Measurements from ENCODE around the gene PAIP1.

PAIP1 gene

DNA sequence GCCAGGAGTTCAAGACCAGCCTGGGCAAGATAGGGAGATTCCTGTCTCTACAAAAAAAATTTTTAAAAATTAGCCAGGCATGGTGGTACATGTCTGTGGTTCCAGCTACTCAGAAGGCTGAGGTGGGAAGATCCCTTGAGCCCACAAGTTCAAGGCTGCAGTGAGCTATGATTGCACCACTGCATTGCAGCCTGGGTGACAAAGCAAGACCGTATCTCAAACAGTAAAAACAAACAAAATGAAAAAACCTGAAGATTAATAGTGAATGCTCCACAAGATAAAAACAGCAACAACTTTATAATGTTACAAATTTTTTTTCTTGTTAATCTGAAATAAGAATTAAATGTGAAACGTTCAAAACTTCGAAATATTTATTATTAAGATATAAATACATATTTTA lies 70.5 kb downstream of the PAIP1 start:
- Histone ChIP-seq H3K9me3 (ENCODE audit: control insufficient read depth in 2 of 2, low read length in 2 of 2) (no peaks in the 10 kb centered on the region), H3K27me3 (ENCODE audit: control insufficient read depth in 2 of 2, insufficient read depth in 2 of 2, low read length in 2 of 2) (no peaks in the 10 kb centered on the region), H3K27ac (ENCODE audit: low read depth in 2 of 2, low read length in 2 of 2) (no peak overlapping the region), H3K4me1 (ENCODE audit: control insufficient read depth in 2 of 2, insufficient read depth in 2 of 2, low read length in 2 of 2) (peaks cover 9 to 22% of the 10 kb centered on the region in 2 donors), H3K4me3 (ENCODE audit: low read length in 2 of 2) (no peak overlapping the region), H3K9ac (ENCODE audit: low read depth in 1 of 2, low read length in 2 of 2) (no peak overlapping the region), H3K36me3 (ENCODE audit: control insufficient read depth in 2 of 2, insufficient read depth in 2 of 2, low read length in 2 of 2) (no peaks in the 10 kb centered on the region)

DNA sequence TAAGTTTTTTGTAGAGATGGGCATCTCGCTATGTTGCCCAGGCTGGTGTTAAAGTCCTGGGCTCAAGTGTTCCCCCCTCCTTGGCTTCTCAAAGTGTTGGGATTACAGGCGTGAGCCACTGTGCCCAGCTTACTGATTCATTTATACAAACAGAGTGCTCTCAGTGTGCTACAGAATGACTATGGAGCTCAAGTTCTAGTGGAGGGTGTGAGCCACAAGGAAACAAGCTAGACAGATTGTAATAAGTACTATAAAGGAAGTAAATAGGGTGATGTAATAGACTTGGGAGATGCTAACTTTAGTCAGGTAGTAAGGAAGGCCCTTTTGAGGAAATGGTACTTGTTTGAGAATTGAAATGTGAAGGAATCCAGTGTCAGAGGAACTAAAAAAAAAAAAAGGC lies 71.5 kb downstream of the PAIP1 start:
- H3K4me3 ChIP-seq (ENCODE audit: low read length in 2 of 2), result no peak overlapping the region
- peak overlapping the region; percentile 98 for H3K27ac ChIP-seq (ENCODE audit: low read depth in 2 of 2, low read length in 2 of 2)
- H3K36me3 ChIP-seq (ENCODE audit: control insufficient read depth in 2 of 2, insufficient read depth in 2 of 2, low read length in 2 of 2), result no peaks in the 10 kb centered on the region
- H3K9ac ChIP-seq (ENCODE audit: low read depth in 1 of 2, low read length in 2 of 2), result peak overlapping the region in 1 of 2 donors; percentile 96
- H3K27me3 ChIP-seq (ENCODE audit: control insufficient read depth in 2 of 2, insufficient read depth in 2 of 2, low read length in 2 of 2), result no peaks in the 10 kb centered on the region
- H3K9me3 ChIP-seq (ENCODE audit: control insufficient read depth in 2 of 2, low read length in 2 of 2), result no peaks in the 10 kb centered on the region
- H3K4me1 ChIP-seq (ENCODE audit: control insufficient read depth in 2 of 2, insufficient read depth in 2 of 2, low read length in 2 of 2), result peaks cover 9 to 22% of the 10 kb centered on the region in 2 donors

DNA sequence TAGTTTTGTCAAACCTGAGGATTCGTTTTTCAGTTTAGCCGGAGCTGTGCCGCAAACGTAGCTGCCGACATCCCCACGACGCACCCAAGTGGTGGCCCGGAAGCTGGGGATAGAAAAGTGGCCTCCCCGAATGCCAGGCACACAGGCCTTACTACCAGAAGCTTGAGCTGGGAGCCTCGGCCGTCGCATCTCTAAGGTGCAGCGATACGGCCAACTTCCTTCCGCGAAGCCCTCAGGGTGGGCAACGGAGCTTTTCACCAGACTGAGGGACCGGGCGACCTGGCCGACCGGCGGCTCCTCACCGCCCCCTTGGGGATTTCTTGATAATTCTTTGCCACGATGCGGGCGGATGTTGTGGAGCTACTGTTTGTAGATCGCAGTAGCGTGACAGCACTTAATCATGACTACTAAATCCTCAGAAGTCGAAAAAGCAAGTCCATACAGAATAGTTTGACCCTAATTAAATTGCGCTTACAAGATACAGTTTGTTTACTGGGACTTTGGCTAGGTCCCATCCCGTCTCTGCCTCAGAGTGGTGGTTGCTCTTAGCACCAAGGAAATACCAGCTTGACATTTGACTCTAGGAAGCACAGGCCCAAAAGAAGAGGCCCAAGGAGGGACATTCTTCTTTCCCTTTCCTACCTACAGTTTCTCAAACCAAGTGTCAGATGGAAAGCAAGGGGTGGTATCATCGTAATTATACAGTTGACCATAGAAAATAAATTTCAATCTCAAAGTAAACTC lies 72.6 kb downstream of the PAIP1 start:
- Histone ChIP-seq H3K27ac (ENCODE audit: low read depth in 2 of 2, low read length in 2 of 2) (peak overlapping the region; percentile 98), H3K9me3 (ENCODE audit: control insufficient read depth in 2 of 2, low read length in 2 of 2) (no peaks in the 10 kb centered on the region), H3K4me3 (ENCODE audit: low read length in 2 of 2) (peak overlapping the region; percentile 86 to 94), H3K9ac (ENCODE audit: low read depth in 1 of 2, low read length in 2 of 2) (peak overlapping the region; percentile 96 to 98), H3K27me3 (ENCODE audit: control insufficient read depth in 2 of 2, insufficient read depth in 2 of 2, low read length in 2 of 2) (no peaks in the 10 kb centered on the region), H3K36me3 (ENCODE audit: control insufficient read depth in 2 of 2, insufficient read depth in 2 of 2, low read length in 2 of 2) (no peaks in the 10 kb centered on the region), H3K4me1 (ENCODE audit: control insufficient read depth in 2 of 2, insufficient read depth in 2 of 2, low read length in 2 of 2) (peaks cover 9 to 22% of the 10 kb centered on the region in 2 donors)

DNA sequence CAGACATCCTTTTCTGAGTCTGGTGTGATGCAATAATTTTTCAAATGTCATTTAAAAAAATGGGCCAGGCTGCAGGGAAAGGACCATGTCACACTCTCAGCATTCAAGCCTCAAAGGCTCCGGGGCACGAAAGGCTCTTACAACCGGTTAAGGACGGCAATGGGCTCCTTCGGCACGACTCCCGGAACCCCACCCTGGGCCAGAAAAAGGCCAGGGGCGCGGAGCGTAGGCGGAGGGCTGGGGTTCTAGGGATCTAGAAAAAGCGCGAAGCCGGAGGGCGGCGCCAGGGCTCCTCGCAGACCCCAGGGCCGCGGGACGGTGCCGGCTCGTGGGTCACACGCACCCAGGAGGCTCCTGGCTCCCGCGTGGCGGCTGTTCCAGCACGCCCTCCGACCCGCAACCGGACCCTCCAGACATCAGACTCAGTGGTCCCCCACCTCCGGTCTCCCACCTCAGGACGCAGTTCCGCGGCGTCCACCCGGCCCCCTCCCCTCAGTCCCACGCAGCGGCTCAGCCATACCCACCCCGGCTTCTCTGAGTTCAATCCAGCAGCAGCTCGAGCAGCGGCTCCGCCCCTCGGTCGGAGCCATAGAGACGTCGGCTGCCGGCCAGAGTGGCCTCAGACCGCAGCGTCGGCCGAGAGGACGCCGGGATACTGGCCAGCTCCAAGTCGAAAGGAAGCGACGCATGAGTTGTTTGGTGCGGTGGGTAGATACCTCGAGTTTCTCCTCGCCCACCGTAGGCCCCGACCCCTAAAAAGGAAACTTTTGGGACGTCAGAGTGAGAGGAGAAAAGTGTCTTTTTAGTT lies 73.4 kb downstream of the PAIP1 start, which contains the start of gene TMEM267:
TMEM267 (minus strand) TSS at position 568 of the 808 bp plus-strand sequence. CDS start 29,896 bp downstream, outside the sequence.
- H3K9ac ChIP-seq (ENCODE audit: low read depth in 1 of 2, low read length in 2 of 2), result peak within 1 kb of the TSS; percentile 96 to 98
- peaks cover 9 to 22% of the 10 kb centered on the region in 2 donors for H3K4me1 ChIP-seq (ENCODE audit: control insufficient read depth in 2 of 2, insufficient read depth in 2 of 2, low read length in 2 of 2)
- H3K36me3 ChIP-seq (ENCODE audit: control insufficient read depth in 2 of 2, insufficient read depth in 2 of 2, low read length in 2 of 2), result no peaks in the 10 kb centered on the region
- H3K27me3 ChIP-seq (ENCODE audit: control insufficient read depth in 2 of 2, insufficient read depth in 2 of 2, low read length in 2 of 2), result no peaks in the 10 kb centered on the region
- H3K27ac ChIP-seq (ENCODE audit: low read depth in 2 of 2, low read length in 2 of 2), result peak within 1 kb of the TSS; percentile 98
- H3K9me3 ChIP-seq (ENCODE audit: control insufficient read depth in 2 of 2, low read length in 2 of 2), result no peaks in the 10 kb centered on the region
- H3K4me3 ChIP-seq (ENCODE audit: low read length in 2 of 2), result peak within 1 kb of the TSS; percentile 86 to 94

DNA sequence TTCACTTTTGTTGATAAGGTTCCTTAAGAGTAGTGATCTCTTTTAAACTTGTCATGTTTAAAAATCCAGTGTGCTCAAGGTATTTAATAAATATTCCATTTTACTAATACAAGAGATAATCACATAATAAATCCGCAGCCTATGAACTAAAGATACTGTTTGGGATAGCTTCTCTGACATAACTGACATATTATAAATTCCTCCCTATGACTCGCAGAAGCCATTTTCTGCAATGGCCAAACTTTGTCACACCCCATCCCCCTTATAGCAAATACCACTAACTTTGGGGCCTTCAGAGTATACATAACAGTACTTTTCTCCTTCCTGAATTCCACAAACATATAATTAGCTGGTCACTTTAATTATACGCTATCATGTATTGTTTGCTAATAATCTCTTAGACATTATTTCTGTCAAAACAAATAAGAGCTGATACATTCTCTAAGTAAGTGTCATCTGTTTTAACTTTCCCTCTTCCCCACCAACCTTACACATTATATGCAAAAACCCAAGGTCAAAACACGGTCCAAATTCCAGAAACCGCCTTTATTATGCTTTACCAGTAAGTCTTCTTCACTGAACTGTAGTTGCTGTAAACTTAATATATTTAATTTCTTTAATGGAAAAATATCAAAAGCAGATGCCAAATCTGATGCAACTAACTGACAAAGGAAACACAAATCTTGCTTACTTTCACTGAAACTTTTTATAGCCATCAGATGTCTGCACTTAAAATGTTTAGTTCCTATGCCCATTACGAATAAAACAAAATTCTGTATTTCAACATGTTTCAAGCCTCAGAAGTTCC lies 74.2 kb downstream of the PAIP1 start:
- H3K9ac ChIP-seq (ENCODE audit: low read depth in 1 of 2, low read length in 2 of 2), result peak overlapping the region; percentile 96 to 98
- no peaks in the 10 kb centered on the region for H3K9me3 ChIP-seq (ENCODE audit: control insufficient read depth in 2 of 2, low read length in 2 of 2)
- peak overlapping the region; percentile 98 for H3K27ac ChIP-seq (ENCODE audit: low read depth in 2 of 2, low read length in 2 of 2)

More for the DNA sequence above, 74.2 kb downstream of the PAIP1 start:
- Histone ChIP-seq H3K4me3 (ENCODE audit: low read length in 2 of 2) (peak overlapping the region; percentile 86 to 94), H3K36me3 (ENCODE audit: control insufficient read depth in 2 of 2, insufficient read depth in 2 of 2, low read length in 2 of 2) (no peaks in the 10 kb centered on the region), H3K4me1 (ENCODE audit: control insufficient read depth in 2 of 2, insufficient read depth in 2 of 2, low read length in 2 of 2) (peaks cover 9 to 22% of the 10 kb centered on the region in 2 donors), H3K27me3 (ENCODE audit: control insufficient read depth in 2 of 2, insufficient read depth in 2 of 2, low read length in 2 of 2) (no peaks in the 10 kb centered on the region)
